CD4-positive, alpha-beta T cell treated with Interleukin-12 subunit alpha and Interleukin-12 subunit beta, for 1 hour (primary cell): Measurements from ENCODE around the gene IFNK.

Experiments
- DNase-seq: peaks from one replicate; pipeline ENCODE4 v3.0.0-alpha.2; 2020

IFNK gene

DNA sequence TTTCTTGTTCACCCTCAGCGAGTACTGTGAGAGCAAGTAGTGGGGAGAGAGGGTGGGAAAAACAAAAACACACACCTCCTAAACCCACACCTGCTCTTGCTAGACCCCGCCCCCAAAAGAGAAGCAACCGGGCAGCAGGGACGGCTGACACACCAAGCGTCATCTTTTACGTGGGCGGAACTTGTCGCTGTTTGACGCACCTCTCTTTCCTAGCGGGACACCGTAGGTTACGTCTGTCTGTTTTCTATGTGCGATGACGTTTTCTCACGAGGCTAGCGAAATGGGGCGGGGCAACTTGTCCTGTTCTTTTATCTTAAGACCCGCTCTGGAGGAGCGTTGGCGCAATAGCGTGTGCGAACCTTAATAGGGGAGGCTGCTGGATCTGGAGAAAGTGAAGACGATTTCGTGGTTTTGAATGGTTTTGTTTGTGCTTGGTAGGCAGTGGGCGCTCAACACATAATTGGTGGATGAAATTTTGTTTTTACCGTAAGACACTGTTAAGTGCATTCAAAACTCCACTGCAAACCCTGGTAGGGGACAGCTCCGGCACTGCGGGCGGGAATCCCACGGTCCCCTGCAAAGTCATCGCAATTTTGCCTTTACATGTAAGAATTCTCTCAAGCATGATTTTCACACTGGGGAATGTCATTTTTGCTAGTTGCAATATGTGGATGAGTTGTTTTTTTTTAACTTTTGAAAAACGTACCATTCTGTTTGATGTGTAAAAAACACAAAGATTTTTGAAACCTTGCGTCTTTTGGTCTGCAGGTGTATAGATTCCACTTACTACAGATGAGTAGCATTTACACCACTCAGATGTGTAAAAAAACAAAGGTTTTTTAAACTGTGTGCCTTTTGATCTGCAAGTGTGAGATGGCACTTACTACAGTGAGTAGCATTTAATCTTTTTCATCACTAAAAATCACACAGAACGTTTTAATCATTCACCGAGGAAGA, 49.8 kb downstream of the IFNK start:
- peak; percentile 98 for DNase-seq
